Endometrial microvascular endothelial cells (primary cell): ENCODE measurements around the gene KLHL24. TPM values are rescaled to one million over a fixed set of nuclear protein-coding genes. Genes with fewer than 3 reads are reported as not detected.
"Not testable (repeated sequence)": the region's sequence is repeated elsewhere in the genome, so short reads cannot be mapped to it uniquely, and the experiment has no call there.

Source experiments
- in situ Hi-C: cut with HindIII; loops from 2 replicates; pipeline ENCODE4 v1.10.0; 2017; ENCODE audit warnings: low sequenced_read_pairs, low pct_unique_long_range_greater_than_20kb; ENCODE audit errors: inconsistent ontology term
- total RNA-seq: library from RNA; depleted of rRNA; stranded (reverse); fragments of >200 nt; gene quantifications from one replicate; pipeline ENCODE4 v1.2.3, GENCODE V29; 2015; ENCODE audit errors: inconsistent ontology term

Gene KLHL24
- total RNA-seq, 1 donor from 2014 or later = 25.2 TPM

- in situ Hi-C loops = no loop called here
These were observed 3.7 kb upstream of the KLHL24 start for GRCh38 chr3:183631715-183632114.

- in situ Hi-C loops = not testable (repeated sequence)
These were observed 2.7 kb upstream of the KLHL24 start for GRCh38 chr3:183632725-183633124.

- in situ Hi-C loops = no loop called here
These were observed 716 bp upstream of the KLHL24 start for GRCh38 chr3:183634707-183635106.

GRCh38 chr3:183635107-183635430 is 354 bp upstream of the KLHL24 start:
- in situ Hi-C loops = no loop called here

GRCh38 chr3:183636221-183637105 is 1.0 kb downstream of the KLHL24 start:
- in situ Hi-C loops = no loop called here

- in situ Hi-C loops = no loop called here
These were observed 1.7 kb downstream of the KLHL24 start for GRCh38 chr3:183637106-183637486.

- in situ Hi-C loops = not testable (repeated sequence)
These were observed 2.2 kb downstream of the KLHL24 start for GRCh38 chr3:183637633-183638032.

GRCh38 chr3:183638101-183638852 is 2.9 kb downstream of the KLHL24 start:
- in situ Hi-C loops = no loop called here

- in situ Hi-C loops = not testable (repeated sequence)
These were observed 5.2 kb downstream of the KLHL24 start for GRCh38 chr3:183640635-183641034.

- in situ Hi-C loops = no loop called here
These were observed 6.5 kb downstream of the KLHL24 start for GRCh38 chr3:183641882-183642281.

GRCh38 chr3:183644244-183644643 is 8.8 kb downstream of the KLHL24 start:
- in situ Hi-C loops = no loop called here

GRCh38 chr3:183645254-183645653 is 9.8 kb downstream of the KLHL24 start:
- in situ Hi-C loops = no loop called here

GRCh38 chr3:183650554-183650953 is 15.1 kb downstream of the KLHL24 start:
- in situ Hi-C loops = no loop called here

GRCh38 chr3:183653209-183654064 is 18.0 kb downstream of the KLHL24 start:
- in situ Hi-C loops = no loop called here

- in situ Hi-C loops = no loop called here
These were observed 19.3 kb downstream of the KLHL24 start for GRCh38 chr3:183654727-183655126.

GRCh38 chr3:183662099-183662498 is 26.7 kb downstream of the KLHL24 start:
- in situ Hi-C loops = no loop called here

- in situ Hi-C loops = no loop called here
These were observed 29.5 kb downstream of the KLHL24 start for GRCh38 chr3:183664913-183665381.

GRCh38 chr3:183680061-183680460 is 44.6 kb downstream of the KLHL24 start:
- in situ Hi-C loops = no loop called here

GRCh38 chr3:183687705-183688104 is 52.3 kb downstream of the KLHL24 start:
- in situ Hi-C loops = no loop called here
